Esophagus squamous epithelium (tissue), 4 donors: Measurements from ENCODE around the gene PIP5K1B.

Source experiments
- CTCF ChIP-seq, 6 experiments: fragments of 450-650 bp in 4 of 6; fragments of 200-600 bp in 2 of 6; sonication (generic) in 2 of 6; IDR thresholded peaks; one replicate each; pipeline ENCODE4 v1.5.1; 2016 to 2019; ENCODE audit warnings: antibody characterized with exemption in 6 of 6, mild to moderate bottlenecking in 4 of 6, moderate library complexity in 4 of 6
- POLR2A ChIP-seq, 4 donors: fragments of 450-650 bp; IDR thresholded peaks; one replicate each; pipeline ENCODE4 v1.6.1; 2017; ENCODE audit warnings: antibody characterized with exemption in 4 of 4, mild to moderate bottlenecking in 4 of 4, moderate library complexity in 3 of 4

- no peak for TF ChIP-seq CTCF (IDR thresholded peaks at IDR 0.05)
- TF ChIP-seq POLR2A (IDR thresholded peaks at IDR 0.05), result no peak
These were observed 120.9 kb downstream of the PIP5K1B start for GRCh38 chr9:68825762-68826472.
